HG02642 (cell line): ENCODE results near the gene RBM4B.

Source experiments
- ATAC-seq: cut with Tn5 transposase; IDR thresholded peaks from one replicate; pipeline ENCODE4 v1.9.1; 2021; ENCODE audit warnings: mild to moderate bottlenecking; ENCODE audit not compliant: unreplicated experiment, poor library complexity

RBM4B gene

DNA sequence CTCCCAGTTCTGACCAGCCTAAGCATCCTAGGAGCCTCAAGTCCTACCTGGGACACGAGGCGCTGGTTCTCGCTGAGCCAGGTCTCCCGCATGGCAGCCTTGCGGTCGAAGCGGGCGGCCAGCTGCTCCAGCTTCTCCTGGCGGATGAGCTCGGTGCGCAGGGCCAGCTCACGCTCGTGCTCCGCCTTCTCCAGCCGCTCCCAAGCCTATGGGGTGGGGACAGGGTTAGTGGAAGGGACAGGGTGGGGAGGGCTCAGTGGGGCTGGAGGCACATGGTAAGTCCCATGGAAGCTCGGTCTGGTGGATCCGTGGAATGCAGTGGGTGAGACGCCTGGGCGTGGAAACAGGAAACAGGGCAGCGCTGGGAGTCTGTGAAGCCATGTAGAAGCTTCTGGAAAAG is 30.4 kb upstream of the RBM4B start:
- ATAC-seq, result no peak

DNA sequence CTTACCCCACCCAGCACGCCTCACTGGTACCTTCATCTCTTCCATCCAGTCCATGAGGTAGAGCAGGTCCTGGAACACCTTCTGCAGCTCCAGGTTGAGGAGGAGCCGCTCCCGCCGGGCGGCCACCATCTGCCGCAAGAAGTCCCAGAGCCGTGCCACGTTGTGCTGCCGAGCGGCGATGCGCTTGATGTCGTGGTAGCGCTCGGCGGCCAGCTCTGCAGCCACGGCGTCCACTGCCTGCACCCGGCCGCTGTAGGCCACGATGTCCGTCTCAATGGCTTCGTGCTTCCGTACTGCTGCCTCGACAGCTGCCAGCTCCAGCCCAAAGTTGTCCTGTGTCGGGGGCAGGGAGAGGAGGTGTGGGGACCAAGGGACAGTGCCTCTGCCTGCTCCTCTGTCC is 29.8 kb upstream of the RBM4B start:
- ATAC-seq, result no peak

DNA sequence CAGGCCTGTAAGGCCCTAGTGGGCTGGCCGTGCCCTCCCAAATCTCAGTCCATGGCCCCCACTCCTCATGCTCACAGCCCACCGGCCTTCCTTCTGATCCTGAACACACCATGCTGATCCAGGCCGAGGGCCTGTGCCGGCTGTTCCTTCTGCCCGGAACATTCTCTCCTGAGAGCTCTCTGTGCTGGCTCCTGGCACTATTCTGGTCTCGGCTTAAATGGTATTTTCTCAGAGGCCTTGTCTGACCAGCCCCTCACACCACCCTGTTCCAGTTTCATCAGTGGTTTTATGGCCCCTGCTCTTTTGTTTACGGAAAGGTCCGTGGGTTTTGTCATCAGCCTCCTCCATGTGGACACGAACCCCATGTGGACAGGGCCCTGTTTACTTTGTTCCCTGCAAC is 29.3 kb upstream of the RBM4B start:
- ATAC-seq, result no peak

DNA sequence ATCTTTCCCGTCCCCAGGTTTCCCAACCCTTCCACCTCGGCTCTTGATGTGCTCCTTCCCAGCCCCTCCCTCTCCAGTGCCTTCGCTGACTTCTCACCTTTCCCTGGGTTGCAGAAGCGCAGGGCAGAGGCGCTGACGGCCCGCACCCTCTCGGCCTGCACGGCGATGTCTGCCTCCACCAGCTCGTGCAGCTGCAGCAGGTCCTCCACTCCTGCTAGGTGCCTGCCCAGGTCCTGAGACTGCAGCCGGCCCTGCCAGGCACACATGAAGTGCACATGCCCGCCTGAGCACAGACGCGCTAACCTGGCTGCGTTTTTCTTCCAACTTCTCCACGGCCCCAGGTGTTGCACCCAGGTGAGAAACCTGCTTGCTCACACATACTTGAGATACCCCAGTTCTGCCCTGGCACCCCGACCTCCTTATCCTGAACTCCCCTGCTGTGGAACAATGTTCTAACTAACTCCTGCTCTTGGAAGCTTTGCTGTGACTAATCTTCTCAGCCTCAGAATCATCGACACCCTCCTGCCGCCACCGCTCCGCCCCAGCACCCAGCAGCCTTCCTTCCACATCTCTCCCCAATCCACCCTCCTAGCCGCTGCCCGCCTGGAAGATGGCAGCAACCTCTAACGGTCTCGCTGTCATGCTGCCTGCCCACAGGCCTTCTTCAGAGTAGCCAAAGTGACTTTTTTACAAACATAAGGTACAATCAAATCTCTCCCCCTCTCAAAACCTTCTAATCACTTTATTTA is 28.1 kb upstream of the RBM4B start:
- no peak for ATAC-seq

DNA sequence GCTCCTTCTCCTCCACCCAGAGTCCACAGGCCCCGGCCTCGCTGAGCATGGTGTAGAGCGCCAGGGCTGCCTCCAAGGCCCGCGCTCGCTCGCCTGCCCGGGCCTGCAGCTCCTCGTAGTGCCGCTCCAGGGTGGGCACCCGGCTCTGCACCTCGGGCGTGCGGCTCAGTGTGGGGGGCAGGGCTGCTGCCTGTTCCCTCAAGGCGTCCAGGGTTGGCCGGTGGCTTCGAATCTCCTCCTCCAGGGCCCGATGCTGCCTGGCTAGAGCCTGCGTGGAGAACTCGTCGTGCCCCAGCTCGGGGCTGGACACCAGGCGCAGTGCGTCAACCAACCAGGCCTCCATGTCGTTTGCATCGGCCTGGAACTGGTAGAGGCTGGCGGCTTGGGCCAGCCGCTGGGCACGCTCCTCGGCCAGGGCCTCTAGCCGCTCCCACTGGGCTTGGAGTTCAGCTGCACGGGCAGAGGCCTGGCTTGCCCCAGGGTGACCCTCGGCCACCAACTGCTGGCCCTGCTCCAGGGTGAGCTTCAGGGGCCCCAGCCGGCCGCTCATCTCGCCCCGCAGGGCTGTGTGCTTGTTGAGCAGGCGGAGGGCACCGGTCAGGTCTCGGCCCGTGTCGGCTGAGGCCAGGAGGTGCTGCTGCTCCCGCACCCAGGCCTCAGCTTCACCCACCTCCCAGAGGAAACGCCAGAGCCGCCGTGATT is 27.1 kb upstream of the RBM4B start:
- no peak for ATAC-seq

DNA sequence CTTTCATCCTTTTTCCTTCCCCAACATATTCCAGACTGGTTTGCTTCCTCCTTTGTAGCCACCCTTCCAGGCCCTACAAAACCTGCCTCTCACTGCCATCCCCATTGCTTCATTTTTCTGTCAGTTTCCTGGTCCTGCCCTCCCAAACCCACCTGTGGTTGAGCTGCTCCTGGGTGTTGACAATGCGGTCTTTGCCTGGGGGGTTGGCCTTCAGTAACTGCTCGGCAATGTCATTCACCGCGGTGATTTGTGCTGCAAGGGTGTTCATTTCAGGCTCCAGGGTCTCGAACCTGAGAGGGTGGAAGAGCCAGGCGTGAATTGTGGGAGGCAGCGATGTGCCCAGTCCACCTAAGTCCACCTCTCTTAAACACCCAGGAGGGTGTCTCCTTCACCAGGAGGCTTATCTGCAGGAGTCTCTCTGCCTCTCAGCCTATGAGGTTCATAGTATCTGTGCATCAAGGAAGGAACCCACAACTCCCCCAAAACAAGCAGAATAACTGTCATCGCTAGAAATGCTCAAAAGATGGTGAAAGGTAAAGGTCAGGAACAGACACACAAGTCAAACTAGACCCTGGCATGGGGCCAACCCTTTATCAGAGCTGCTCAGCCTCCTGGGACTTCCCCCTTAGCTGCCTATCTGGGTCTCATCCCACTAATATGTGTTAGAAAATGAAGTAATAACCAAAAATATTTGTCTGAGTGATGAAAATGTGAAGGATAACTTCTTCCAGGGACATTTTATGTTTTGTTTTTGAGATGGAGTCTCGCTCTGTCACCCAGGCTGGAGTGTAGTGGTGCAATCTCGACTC is 23.9 kb upstream of the RBM4B start:
- ATAC-seq, result no peak

DNA sequence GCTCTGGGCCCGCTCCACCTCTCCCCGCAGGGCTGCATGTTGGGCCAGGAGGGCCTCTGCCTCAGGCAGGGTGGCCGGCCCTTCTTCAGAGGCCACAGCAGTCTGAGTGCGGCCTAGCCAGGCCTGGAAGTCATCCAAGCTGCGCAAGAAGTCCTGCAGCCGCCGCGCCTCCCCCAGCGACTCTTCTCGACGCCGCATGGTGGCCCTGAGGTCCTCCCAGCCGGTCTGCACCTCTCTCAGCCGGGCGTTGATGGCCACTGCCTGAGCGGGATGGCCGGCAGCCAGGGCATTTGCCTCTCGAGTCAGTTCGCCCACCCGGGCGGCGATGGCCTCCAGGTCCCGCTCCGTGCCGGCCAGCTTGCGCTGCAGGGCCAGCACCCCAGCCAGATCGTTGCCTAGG is 23.1 kb upstream of the RBM4B start:
- ATAC-seq, result no peak

DNA sequence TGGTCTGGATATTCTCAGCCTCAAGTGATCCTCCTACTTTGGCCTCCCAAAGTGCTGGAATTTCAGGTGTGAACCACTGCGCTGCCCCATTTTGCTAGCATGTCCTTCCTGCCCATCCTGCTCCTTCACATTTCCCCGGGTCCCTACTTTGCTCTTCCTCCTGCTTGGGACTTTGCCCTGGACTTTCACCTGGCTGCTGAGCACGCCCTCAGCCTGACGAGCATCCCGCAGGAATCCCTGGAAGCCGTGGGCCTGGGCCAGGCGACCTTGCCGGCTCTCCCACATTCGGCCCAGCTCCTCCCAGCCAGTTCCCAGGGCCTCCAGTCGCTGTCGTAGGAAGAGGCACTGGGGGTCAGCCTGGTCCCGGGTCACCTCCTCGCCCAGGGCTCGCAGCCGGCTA is 22.6 kb upstream of the RBM4B start:
- no peak for ATAC-seq

DNA sequence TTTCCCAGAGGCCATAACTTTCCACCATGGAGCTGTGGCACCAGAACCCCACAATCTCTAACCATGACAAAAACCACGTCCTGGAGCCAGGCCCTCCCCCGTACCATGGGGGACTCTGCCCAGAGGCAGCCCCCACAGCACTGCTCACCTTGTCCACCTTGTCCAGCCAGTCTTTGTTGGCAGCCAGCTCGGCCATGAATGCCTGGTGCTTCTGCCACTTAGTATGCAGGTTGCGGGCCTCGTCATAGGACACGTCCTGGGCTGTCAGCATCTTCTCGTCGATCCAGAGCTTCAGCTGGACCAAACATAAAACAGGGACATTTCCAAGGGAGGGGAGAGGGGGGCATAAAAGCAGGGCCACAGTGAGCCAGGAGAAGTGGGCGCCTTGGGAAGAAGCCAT is 20.8 kb upstream of the RBM4B start:
- no peak for ATAC-seq

DNA sequence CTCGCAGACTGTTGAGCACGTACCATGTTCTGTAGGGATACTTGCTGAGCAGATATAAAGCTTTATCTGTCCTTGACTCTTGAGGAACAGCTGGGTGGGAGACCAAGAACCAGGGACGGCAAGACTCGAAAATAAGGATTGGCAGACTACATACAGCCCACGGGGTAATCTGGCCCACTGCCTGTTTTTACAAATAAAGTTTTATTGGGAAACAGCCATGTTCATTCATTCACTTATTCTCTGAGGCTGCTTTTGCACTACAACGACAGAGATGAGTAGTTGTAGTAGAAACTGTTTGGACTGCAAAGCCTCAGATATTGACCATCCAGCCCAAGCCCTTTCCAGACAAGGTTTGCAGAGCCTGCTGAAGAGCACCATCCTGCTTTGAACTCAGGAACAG is 20.3 kb upstream of the RBM4B start:
- ATAC-seq, result no peak

DNA sequence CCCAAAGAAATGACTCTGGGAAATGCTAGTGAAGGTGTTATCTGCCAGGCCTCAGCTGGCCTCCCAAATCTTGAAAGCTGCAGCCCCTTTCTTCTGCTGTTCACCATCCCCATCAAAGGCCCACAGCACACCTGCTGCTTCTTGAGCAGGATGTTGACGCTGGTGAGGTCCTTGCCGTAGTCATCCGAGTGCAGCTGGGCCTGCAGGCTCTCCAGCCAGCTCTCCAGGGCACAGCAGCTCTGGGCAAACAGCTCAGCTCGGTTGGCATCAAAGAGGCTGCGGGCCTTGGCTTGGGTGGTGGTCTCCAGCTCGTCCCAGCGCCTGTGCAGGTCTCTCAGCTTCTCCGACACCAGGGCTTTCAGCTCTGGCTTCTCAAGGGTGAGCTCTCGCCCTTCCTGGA is 18.5 kb upstream of the RBM4B start:
- ATAC-seq, result no peak

DNA sequence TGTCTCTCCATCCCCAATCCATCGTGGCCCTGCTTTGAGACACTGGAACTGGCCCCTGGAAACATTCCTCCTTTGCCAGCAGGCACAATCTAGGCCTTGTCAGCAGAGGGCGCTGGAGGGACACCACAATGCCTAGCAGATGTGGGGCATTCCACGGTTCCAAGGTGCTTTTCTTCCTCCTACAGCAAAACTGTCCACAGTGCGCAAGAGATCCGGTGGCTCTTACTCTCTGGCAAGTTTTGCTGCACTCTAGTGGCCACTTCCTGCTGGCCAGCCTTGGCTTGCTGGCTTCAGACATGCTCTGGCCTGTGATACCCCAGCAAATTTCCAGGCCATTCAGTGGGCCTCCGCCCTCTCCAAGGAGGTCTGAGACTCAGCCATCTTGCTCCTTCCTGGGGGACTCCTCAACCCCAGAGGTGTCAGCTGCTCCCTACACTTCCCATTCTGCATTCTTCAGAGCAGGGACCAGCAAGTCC is 17.1 kb upstream of the RBM4B start:
- peak; percentile 52 for ATAC-seq

DNA sequence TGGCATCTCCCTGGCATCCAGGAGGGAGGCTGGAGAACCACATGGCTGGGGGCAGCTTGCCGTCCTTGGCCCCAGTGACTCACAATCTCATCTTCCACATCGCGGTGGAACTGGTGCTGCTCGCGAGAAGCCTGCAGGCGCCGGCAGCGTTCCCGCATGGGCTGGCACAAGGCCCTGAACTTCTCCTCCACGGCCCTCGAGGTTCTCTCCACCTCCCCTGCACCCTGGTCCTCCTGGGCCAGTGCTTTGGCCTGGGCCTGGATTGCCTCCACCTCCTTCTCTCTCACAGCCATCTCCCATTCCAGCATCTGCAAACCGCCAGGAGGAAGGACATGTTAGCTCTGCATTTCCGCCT is 16.3 kb upstream of the RBM4B start:
- ATAC-seq, result no peak

DNA sequence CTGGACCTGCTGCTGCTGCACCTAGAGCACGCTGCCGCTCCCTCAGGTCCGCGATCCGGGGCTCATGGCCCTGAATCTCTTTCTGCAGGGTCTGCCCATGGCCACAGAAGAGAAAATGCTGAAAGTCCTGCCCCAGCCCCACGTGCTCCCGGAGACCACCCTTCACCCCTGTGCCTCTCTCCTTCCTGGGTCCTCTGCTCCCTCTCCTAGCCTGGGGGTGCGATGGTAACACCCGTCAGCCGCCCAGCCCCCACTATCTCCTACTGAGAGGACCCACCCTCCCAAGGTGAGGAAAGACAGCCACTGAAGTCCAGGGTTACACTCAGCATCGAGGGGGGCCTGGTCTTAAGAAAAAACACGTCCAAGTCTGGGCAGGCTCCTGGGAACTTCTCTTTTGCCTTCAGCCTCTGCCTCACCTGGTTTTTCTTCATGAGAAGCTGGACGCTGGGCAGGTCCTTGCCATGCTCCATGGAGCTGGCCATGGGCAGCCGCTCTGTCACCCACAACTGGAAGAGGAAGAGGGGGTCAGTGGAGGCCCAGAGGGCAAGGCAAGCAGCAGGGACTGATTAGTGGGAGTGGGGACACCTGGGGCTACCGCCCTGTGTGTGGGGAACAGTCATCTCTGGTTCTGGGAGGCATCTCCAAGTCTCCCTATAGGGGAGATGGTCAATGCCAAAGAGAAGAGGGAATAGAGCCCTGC is 15.8 kb upstream of the RBM4B start:
- no peak for ATAC-seq

DNA sequence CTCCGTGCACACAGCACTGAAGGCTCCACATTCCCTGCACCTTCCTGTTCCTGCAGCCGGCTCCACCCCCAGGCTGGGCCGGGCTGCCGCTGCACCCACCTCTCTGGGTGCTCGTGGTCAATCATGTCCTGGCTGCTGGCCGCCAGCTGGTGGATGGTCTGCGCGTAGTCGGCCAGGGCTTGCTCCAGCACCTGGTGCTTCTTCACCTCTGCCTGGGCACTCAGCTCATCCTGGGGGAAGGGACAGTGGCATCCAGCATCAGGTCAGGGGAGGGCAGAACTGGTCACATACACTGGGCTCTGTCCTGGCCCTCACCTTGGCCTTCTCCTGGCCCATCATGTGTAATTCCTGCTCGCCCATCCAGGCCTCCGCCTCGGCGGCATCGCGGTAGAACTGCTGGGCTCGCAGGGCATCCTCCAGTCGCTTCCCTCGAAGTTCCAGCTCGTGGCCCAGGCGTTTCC is 15.2 kb upstream of the RBM4B start:
- no peak for ATAC-seq

DNA sequence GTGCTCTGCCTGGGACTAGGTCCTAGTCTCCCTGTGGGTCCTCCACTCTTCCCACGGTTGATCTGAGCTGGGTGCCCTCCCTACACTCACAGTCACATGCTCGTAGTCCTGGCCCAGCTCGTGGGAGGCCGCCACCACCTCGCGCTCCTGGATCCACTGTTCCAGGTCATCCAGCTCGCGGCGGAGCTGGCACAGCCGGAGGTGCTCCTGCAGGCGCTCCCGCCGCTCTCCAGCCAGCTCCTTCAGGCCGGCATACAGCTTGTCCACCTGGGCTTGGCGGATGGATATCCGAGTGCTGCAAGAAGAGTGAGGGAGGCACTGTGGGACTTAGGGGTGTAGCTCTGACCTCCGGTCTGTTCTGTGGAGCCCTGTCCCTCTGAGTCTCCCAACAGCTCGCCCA is 14.8 kb upstream of the RBM4B start:
- no peak for ATAC-seq

DNA sequence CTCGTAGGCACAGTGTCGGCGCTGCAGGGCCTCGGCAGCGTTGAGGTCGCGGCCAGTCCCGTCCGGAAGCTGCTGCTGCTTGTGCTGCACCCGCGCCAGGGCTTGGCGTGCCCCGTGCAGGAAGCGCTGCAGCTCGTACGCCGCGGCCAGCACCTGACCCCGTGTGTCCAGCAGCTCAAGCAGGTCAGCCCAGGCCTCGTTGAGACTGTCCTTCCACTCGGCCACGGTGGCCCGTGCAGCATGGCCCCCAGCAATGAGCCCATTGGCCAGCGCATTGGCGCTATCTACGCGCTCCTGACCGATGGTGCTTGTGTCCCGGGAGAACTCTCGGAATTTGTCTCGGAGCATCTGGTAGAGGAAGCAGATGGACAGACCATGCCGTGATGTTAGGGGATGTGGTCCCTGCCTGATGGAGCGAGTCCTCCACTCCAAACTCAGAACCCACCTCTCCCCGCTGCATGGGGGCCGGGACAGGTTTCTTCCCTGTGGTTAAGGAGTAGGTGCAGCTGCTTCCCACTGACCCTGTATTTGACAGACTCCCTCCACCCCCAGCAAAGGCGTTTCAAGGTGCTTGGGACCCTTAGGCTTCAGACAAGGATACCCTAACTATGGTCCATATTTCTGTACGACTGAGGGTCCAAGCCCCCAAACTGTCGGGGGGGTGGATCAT is 13.8 kb upstream of the RBM4B start:
- ATAC-seq, result no peak

DNA sequence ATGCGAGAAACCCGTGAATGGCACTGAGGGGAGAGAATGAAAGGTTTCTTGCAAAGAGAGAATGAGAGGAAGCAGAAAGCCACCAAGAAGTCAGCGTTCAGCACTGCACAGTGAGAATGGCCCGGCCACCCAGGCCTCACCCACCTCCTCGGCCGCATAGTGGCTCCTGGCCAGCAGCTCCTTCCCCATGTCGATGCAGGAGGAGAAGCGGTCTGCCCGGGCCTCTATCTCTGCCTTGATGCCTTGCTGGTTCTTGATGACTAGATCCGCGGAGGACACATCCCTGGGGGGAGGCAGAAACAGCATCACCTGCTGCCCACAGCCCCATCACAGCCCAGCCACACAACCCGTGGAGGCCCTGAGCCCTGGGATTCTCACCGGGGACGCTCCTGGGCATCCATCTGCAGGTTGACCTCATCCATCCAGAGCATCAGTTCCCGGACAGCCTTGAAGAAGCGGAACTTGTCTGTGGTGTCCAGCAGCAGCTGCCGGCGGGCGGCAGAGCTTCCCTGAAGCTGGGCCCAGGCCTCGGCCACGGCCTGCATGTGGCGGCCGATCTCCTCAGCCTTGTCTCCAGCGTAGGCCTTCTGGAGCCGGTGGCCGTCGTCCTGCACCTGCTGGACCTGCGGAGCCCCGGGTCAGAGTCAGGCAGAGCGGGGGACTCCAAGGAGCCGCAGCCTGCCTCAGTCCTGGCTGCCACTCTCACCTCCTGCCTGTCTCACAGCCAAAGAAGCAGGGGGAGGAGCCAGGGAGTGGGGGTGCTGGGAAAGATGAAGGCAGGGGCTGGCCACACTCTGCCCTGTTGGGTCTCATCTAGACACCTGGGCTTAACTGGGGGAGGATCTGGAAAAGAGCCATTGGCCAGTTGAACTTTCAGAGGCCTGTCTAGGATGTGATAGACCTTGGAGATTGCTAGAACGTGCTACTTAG is 12.2 kb upstream of the RBM4B start:
- ATAC-seq, result no peak
